Renal cortical epithelial cell (primary cell): Measurements from ENCODE around the gene NF1. TPM values are rescaled to one million over a fixed set of nuclear protein-coding genes. Genes with fewer than 3 reads are reported as not detected.
"Not testable (repeated sequence)": the region's sequence is repeated elsewhere in the genome, so short reads cannot be mapped to it uniquely, and the experiment has no call there.

Experiments used
- DNase-seq: peaks from one replicate; pipeline ENCODE4 v3.0.0-alpha.2; 2011; ENCODE audit warnings: low read depth
- total RNA-seq: library from RNA; depleted of rRNA; stranded (reverse); fragments of >200 nt; gene quantifications from 2 replicates; pipeline ENCODE4 v1.2.3, GENCODE V29; 2014

Gene NF1
- total RNA-seq, 1 donor from 2014 or later = 121 TPM

DNA sequence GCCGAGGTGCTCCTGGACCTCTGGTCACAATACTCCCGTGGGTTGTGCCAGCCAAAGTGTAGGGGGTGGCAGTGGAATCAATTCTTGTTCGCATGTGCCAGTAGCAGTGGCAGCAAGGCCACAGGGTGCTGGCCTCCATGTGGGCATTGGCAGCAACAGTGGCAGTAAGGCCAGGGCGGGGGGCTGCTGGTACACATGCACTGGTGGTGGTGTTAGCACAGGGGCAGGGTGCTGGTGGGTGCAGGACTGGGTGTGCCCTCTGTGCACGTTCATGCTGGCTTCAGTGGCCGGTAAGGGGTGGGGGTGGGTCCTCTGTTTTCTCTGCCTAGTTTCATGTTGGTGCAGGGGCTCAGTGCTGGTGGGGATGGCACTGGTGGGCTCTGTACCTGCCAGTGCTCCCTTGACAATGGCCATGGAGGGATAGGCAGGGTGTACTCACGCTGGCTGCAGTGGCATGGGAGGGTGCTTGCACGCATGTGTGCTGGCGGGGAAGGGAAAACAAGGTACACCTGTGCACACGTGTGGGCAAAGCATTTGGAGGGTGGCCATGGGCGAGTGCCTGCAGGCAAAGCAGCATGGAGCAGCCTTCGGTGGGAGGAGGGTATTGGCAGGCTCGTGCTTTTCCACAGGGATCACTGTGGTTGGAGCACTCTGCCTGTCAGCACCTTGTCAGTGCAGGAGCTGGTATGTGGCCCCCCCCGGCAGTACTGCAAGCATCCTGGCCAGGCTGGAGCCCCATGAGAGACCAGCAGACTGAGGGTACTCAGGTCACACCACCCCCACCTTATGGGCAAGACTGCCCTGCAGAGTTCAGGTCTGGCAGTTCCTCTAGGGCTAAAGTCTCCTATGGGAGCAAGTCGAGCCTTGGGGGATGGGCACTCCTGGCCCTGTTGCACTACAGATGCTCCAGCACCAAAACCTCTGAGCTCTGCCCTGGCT, 35.8 kb downstream of the NF1 start:
- DNase-seq = no peak

DNA sequence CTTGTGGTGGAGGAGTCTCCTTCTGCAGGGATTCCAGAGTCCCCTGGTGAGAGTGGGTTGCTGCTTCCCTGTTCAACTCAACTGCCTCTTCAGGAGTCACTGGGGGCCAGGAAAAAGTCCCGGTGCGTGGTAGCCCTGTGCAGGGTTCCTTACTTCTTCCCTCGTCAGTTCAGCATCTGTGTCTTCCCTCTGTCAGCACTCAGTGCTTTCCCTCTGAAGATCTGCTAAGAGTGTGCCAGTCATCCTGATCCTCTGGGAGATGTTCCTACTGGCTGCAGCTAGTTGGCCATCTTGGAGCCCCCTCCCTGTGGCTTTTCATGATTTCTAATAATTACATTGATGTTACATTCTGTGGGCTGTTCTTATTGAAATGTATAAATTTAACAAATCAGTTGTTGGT, 36.5 kb downstream of the NF1 start:
- DNase-seq = no peak

- no peak for DNase-seq
These were observed 38.2 kb downstream of the NF1 start for GRCh38 chr17:31132977-31133376.

DNA sequence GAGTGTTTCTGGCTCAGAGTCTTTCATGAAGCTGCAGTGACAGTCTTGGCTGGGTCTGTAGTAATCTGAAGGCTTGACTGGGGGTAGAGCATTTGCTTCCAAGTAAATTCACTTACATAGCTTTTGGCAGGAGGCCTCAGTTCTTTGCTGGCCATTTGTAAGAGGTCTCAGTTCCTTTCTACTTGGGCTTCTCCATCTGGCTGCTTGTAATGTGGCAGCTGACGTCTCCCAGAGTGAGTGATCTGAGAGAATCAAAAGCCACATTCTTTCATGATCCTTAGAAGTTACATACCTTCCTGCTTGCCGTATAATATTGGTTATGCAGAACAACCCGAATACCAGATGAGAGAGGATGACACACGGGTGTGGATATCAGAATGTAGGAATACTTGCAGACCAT, 39.8 kb downstream of the NF1 start:
- DNase-seq = no peak

- no peak for DNase-seq
These were observed 41.5 kb downstream of the NF1 start for GRCh38 chr17:31136319-31136718.

DNA sequence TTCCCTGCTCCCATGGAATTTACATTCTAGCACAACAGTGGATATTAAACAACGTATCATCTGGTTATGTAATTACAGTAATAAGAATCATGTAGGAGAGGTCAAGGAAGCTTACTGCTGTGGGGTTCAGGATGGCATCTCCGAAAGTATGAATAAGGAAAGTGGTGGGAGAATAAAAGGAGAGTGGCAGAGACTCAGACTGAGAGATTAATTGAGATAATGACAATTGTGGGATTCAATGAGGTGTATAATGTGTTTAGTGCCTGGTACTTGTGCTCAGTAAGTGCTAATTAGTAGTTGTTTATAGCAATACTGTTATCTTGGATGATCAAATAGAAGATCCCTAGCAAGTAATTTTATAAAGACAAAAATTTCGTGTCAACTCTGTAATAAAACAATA, 45.3 kb downstream of the NF1 start:
- DNase-seq = no peak

DNA sequence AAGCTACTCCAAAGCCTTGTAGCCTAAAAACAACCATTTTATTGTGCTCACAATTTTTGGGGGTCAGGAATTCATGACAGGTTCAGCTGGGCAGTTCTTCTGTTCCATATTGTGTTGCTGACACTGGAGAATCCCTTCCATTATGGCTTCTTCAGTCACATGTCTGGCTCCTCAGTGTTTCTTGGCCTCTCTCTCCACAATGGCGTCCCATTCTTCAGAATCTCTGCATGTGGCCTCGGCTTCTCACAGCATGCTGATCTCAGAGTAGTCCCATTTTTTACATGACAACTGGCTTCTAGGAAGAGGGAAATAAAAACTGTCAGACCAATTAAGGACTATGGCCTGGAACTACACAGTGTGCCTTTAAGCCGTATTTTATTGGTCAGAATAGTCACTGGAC, 49.7 kb downstream of the NF1 start:
- no peak for DNase-seq

DNA sequence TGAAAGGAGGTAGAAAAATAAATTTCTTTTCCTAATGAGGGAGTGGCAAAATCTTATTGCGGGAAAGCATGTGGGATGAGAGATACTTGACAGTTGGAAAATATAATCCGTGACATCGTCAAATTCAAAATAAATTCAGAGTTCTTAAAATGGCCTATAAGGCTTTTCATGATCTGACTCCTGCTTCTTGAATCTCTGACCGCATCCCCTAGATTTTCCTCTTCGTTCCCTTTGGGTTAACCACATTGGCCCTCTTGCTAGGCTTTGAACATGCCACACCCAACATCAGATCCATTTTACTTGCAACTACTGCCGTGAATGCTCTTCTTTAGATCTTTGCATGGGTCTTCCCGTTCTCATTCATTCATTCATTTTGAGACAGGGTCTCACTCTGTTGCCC, 50.1 kb downstream of the NF1 start:
- no peak for DNase-seq

GRCh38 chr17:31147507-31148202, 52.9 kb downstream of the NF1 start:
- no peak for DNase-seq

GRCh38 chr17:31148205-31148604, 53.4 kb downstream of the NF1 start:
- no peak for DNase-seq

DNA sequence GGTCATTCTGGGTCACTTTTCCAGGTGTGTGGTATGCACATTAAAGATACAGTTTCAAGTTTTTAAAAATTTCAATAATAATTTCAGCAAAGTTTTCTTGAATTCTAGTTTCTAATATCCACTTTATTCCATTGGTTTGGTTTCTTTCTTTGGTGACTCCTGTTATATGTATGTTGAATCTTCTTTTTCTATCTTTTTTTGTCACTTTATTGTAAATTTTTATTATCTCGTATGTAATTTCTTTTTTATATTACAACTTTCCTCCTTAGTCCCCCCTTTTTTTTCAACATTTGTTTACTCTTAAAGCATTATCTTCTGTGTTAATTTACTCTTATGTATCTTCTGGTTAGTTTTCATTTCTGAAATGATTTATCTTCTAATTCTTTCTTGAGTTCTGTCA, 57.5 kb downstream of the NF1 start:
- no peak for DNase-seq

GRCh38 chr17:31155208-31155810, 60.5 kb downstream of the NF1 start:
- DNase-seq = no peak

DNA sequence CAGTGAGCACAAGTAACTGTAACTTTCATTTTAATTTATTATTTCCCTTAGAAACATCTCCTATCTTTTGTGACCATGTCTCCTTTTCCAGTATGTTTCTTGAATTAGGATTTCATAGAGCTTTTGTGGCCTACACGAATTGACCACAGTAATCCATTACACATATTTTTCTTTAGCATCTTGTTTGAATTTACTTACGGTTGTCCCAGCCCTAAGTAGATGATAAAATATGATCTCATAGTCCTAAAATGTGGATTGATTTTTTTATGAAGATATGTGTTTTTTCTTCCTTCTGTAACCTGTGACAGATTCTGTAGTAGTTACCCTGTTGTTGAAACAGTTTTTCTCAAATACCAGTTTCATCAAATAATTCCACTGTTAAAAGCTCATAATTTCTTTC, 61.5 kb downstream of the NF1 start:
- DNase-seq = no peak

- not testable (repeated sequence) for DNase-seq
These were observed 62.1 kb downstream of the NF1 start for GRCh38 chr17:31156864-31157263.

- DNase-seq = no peak
These were observed 64.1 kb downstream of the NF1 start for GRCh38 chr17:31158746-31159377.

- no peak for DNase-seq
These were observed 68.5 kb downstream of the NF1 start for GRCh38 chr17:31163091-31163781.

- DNase-seq = no peak
These were observed 72.3 kb downstream of the NF1 start for GRCh38 chr17:31167111-31167510.

DNA sequence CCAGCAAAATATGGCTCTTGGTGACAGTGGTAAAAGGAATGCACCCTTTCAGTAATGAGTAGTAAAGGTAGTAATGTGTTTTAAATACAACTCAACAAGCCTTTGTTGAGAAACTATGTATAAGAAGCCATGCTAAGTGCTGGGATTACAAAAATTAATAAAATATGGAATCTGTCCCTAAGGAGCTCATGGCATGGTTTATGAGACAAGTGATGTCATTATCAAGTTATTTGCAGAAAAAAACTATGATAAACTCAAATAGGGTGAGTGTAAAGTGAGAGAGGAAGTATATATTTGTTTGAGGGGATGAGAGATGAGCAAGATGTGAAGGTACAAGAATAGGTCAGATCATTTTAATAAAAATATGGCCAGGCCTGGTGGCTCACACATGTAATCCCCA, 76.9 kb downstream of the NF1 start:
- no peak for DNase-seq

DNA sequence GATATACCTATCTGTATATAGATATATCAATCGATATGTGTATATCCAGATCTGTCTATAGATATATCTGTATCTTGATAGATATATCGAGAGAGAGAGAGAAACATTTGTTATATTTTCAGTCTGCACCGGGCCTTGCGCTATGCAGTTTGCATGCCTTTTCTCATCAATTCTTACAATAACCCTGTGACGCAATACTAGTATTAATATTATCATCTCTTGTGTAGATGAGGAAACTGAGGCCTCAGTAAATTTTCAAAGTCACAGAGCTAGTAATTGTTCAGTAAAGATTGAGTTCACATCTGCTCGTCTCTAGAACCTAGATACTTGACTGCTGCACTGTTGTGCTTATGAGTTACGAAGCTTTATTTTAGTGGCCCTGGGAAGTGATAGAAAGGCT, 77.6 kb downstream of the NF1 start:
- DNase-seq = no peak

DNA sequence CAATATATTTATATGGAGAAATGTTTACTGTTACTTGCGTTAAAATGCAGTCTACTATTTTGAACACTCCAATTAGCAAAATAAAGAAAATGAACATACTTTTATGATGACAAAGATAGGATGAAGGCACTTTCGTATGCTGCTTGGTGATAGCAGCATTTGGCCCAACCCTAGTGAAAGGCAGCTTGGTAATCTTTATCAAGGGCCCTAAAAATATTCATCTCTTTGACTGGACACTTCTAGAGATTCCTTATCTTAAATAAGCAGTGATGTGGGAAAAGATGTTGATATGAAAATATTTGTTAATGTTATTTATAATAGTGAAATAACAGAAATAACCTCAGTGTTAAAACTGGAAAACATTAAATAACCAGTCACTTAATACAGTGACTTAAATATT, 79.4 kb downstream of the NF1 start:
- no peak for DNase-seq

- DNase-seq = no peak
These were observed 80.5 kb downstream of the NF1 start for GRCh38 chr17:31175237-31175636.

DNA sequence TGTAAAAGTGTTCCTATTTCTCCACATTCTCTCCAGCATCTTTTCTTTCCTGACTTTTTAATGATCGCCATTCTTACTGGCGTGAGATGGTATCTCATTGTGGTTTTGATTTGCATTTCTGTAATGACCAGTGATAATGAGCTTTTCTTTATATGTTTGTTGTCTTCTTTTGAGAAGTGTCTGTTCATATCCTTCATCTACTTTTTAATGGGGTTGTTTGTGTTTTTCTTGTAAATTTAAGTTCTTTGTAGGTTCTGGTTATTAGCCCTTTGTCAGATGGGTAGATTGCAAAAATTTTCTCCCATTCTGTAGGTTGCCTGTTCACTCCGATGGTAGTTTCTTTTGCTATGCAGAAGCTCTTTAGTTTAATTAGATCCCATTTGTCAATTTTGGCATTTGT, 81.4 kb downstream of the NF1 start:
- DNase-seq = not testable (repeated sequence)
